Right renal cortex interstitium (tissue), 3 donors: Measurements from ENCODE around the gene NINL. TPM values are rescaled to one million over a fixed set of nuclear protein-coding genes. Genes with fewer than 3 reads are reported as not detected.
"Not testable (repeated sequence)": the region's sequence is repeated elsewhere in the genome, so short reads cannot be mapped to it uniquely, and the experiment has no call there.

ENCODE experiments used
- DNase-seq, 3 donors: peaks; one replicate each; pipeline ENCODE4 v3.0.0-alpha.2; 2013; ENCODE audit warnings: low read depth in 3 of 3, low spot score in 2 of 3
- polyA plus RNA-seq, 3 donors: library from polyadenylated mRNA; unstranded; fragments of 120-200 nt; gene quantifications; one replicate each; pipeline ENCODE4 v1.2.1, GENCODE V29; 2013; ENCODE audit not compliant: insufficient read length in 3 of 3

The NINL gene
- polyA plus RNA-seq, 3 donors = 38.9 to 47.1 (median 42.2) TPM

GRCh38 chr20:25600632-25601031, 15.3 kb upstream of the NINL start:
- DNase-seq = no peak

- no peak for DNase-seq
Observed at GRCh38 chr20:25592135-25592852, 7.0 kb upstream of the NINL start.

- DNase-seq = not testable (repeated sequence)
Observed at GRCh38 chr20:25590778-25591177, 5.4 kb upstream of the NINL start.

- no peak for DNase-seq
Observed at GRCh38 chr20:25588491-25588890, 3.2 kb upstream of the NINL start.

- DNase-seq = no peak
Observed at GRCh38 chr20:25587536-25587935, 2.2 kb upstream of the NINL start.

GRCh38 chr20:25586877-25587276, 1.5 kb upstream of the NINL start:
- no peak for DNase-seq

GRCh38 chr20:25583607-25584006, 1.7 kb downstream of the NINL start:
- DNase-seq = not testable (repeated sequence)

- no peak for DNase-seq
Observed at GRCh38 chr20:25580711-25581110, 4.6 kb downstream of the NINL start.

- no peak for DNase-seq
Observed at GRCh38 chr20:25579081-25579770, 6.1 kb downstream of the NINL start.

- no peak for DNase-seq
Observed at GRCh38 chr20:25576783-25577530, 8.4 kb downstream of the NINL start.

GRCh38 chr20:25574411-25574810, 10.9 kb downstream of the NINL start:
- no peak for DNase-seq

GRCh38 chr20:25573288-25574251, 11.8 kb downstream of the NINL start:
- no peak for DNase-seq

- no peak for DNase-seq
Observed at GRCh38 chr20:25571817-25572216, 13.5 kb downstream of the NINL start.

- no peak for DNase-seq
Observed at GRCh38 chr20:25571240-25571639, 14.1 kb downstream of the NINL start.

- DNase-seq = no peak
Observed at GRCh38 chr20:25570148-25570530, 15.2 kb downstream of the NINL start.

GRCh38 chr20:25567286-25567685, 18.0 kb downstream of the NINL start:
- no peak for DNase-seq

- no peak for DNase-seq
Observed at GRCh38 chr20:25566821-25567220, 18.5 kb downstream of the NINL start.

- DNase-seq = no peak
Observed at GRCh38 chr20:25565578-25566157, 19.7 kb downstream of the NINL start.

GRCh38 chr20:25563876-25564275, 21.5 kb downstream of the NINL start:
- no peak for DNase-seq

- no peak for DNase-seq
Observed at GRCh38 chr20:25563362-25563761, 22.0 kb downstream of the NINL start.
